Neural crest cell (in vitro differentiated cells): ENCODE results near the gene TRPM4. TPM values are rescaled to one million over a fixed set of nuclear protein-coding genes. Genes with fewer than 3 reads are reported as not detected.

Source experiments
- DNase-seq: peaks from one replicate; pipeline ENCODE4 v3.0.0; 2021; ENCODE audit warnings: low read depth, mixed read lengths, low spot score
- H3K27ac Mint-ChIP-seq: one replicate; pipeline ENCODE4 v1.8.0; 2021; ENCODE audit warnings: mild to moderate bottlenecking, mixed read lengths; ENCODE audit not compliant: unreplicated experiment
- H3K27me3 Mint-ChIP-seq: 2 replicates; pipeline ENCODE4 v1.8.0; 2021; ENCODE audit warnings: low read depth, mild to moderate bottlenecking, mixed read lengths
- H3K36me3 Mint-ChIP-seq: 2 replicates; pipeline ENCODE4 v1.8.0; 2021; ENCODE audit warnings: low read depth, mild to moderate bottlenecking, mixed read lengths
- H3K4me1 Mint-ChIP-seq: 2 replicates; pipeline ENCODE4 v1.8.0; 2021; ENCODE audit warnings: mixed read lengths
- H3K4me3 Mint-ChIP-seq: one replicate; pipeline ENCODE4 v1.8.0; 2021; ENCODE audit warnings: mild to moderate bottlenecking, mixed read lengths
- H3K9me3 Mint-ChIP-seq: 2 replicates; pipeline ENCODE4 v1.8.0; 2021; ENCODE audit warnings: mixed read lengths
- CTCF ChIP-seq: fragments of 200-600 bp; sonication (generic); conservative IDR thresholded peaks from 2 replicates; pipeline ENCODE4 v1.5.0; 2021; ENCODE audit warnings: antibody characterized with exemption, mild to moderate bottlenecking
- total RNA-seq: library from RNA; stranded (reverse); gene quantifications from 2 replicates; pipeline ENCODE4 v1.2.1, GENCODE V29; 2021

The TRPM4 gene
- total RNA-seq, 1 donor from 2014 or later = 8.1 TPM

GRCh38 chr19:49129238-49129583, 28.4 kb upstream of the TRPM4 start:
- peaks cover 4% of the 10 kb centered on the region for H3K36me3 Mint-ChIP-seq
- no peak for TF ChIP-seq CTCF
- no peak overlapping the region for H3K27ac Mint-ChIP-seq
- H3K27me3 Mint-ChIP-seq = peaks cover 2% of the 10 kb centered on the region
- H3K4me1 Mint-ChIP-seq = peaks cover 12% of the 10 kb centered on the region
- peak overlapping the region; percentile 15 for H3K4me3 Mint-ChIP-seq
- no peak for DNase-seq
- H3K9me3 Mint-ChIP-seq = no peaks in the 10 kb centered on the region

GRCh38 chr19:49130325-49130724, 27.3 kb upstream of the TRPM4 start:
- H3K36me3 Mint-ChIP-seq = peaks cover 4% of the 10 kb centered on the region
- DNase-seq = no peak
- TF ChIP-seq CTCF = no peak
- peaks cover 12% of the 10 kb centered on the region for H3K4me1 Mint-ChIP-seq
- H3K9me3 Mint-ChIP-seq = no peaks in the 10 kb centered on the region
- H3K4me3 Mint-ChIP-seq = no peak overlapping the region
- H3K27ac Mint-ChIP-seq = no peak overlapping the region
- no peaks in the 10 kb centered on the region for H3K27me3 Mint-ChIP-seq

GRCh38 chr19:49132974-49133609, 24.5 kb upstream of the TRPM4 start:
- Mint-ChIP-seq H3K4me3 (no peak overlapping the region), H3K27ac (no peak overlapping the region), H3K9me3 (peaks cover 4% of the 10 kb centered on the region), H3K27me3 (no peaks in the 10 kb centered on the region), H3K36me3 (peaks cover 12% of the 10 kb centered on the region), H3K4me1 (peaks cover 20% of the 10 kb centered on the region)
- DNase-seq = no peak
- TF ChIP-seq CTCF = no peak

GRCh38 chr19:49133621-49134454, 23.8 kb upstream of the TRPM4 start:
- Mint-ChIP-seq H3K27ac (no peak overlapping the region), H3K4me3 (no peak overlapping the region), H3K4me1 (peaks cover 12% of the 10 kb centered on the region), H3K9me3 (peaks cover 4% of the 10 kb centered on the region), H3K27me3 (no peaks in the 10 kb centered on the region), H3K36me3 (peaks cover 10% of the 10 kb centered on the region)
- TF ChIP-seq CTCF = no peak
- no peak for DNase-seq

GRCh38 chr19:49135686-49136085, 21.9 kb upstream of the TRPM4 start:
- Mint-ChIP-seq H3K36me3 (peaks cover 8% of the 10 kb centered on the region), H3K27ac (no peak overlapping the region), H3K9me3 (peaks cover 4% of the 10 kb centered on the region), H3K4me1 (peaks cover 9% of the 10 kb centered on the region), H3K4me3 (no peak overlapping the region), H3K27me3 (no peaks in the 10 kb centered on the region)
- TF ChIP-seq CTCF = no peak
- DNase-seq = no peak
